ENCODE data around the gene CLDN2.
"Not testable (repeated sequence)": the region's sequence is repeated elsewhere in the genome, so short reads cannot be mapped to it uniquely, and the experiment has no call there.

The CLDN2 gene, protein sequence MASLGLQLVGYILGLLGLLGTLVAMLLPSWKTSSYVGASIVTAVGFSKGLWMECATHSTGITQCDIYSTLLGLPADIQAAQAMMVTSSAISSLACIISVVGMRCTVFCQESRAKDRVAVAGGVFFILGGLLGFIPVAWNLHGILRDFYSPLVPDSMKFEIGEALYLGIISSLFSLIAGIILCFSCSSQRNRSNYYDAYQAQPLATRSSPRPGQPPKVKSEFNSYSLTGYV

DNA sequence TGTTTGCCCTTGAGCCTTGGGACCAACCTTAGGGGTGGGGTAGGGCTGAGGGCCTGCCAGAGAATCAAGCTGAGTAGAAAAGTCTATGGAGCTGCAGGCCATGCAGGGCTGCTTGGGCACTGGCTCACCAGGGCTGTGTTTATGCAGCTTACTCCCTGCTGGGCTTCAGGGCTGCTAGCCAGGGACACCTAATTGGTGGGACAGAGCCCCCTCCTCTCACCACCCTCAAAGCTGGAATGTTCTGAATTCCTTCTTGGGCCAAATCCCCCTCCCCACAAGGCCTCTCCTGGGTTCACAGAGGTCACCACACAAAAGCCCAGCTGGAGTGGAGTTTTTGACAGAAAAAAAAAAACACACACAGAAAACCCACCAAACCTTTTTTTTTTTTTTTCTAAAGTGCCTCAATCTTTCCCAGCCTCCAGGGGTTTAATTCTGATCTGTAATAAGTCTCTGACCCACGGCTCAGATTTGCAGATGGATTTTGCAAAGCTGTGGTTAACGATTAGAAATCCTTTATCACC lies at the start of gene CLDN2:
CLDN2 (plus strand) TSS at position 471 of the 521 bp plus-strand sequence. CDS start 7,827 bp downstream, outside the sequence.
- no peak for DNase-seq (ENCODE audit: low spot score)

DNA sequence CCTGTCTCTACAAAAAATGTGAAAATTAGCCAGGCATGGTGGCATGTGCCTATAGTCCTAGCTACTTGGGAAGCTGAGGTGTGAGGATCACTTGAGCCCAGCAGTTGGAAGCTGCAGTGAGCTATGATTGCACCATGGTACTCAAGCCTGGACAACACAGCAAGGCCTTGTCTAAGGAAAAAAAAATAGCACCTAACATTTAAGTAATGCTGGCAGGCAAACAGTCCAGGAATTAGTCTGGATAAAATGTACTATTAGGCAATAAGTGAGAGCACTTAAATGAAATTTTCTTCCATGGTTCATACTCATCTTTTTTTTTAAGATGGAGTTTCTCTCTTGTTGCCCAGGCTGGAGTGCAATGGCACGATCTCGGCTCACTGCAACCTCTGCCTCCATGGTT lies 47.4 kb upstream of the CLDN2 start:
- not testable (repeated sequence) for DNase-seq (ENCODE audit: low spot score)

DNA sequence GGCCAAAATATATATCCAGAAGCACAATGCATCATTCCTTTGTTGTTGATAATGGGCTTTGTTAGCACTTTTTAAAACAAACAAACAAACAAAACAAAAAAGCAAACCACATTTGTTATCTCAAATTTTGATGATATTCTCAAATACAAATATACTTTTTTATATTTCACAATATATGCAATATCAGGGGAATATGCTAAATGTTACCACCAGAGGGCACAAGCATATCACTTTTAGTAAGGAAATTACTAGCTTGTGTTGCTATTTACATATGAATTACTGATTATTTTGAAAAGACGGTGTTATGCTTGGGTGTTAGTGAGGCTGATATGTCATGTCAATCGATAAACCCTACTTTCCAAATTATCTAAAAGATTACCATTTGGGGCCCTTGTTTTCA lies 46.1 kb upstream of the CLDN2 start:
- DNase-seq (ENCODE audit: low spot score) = no peak

DNA sequence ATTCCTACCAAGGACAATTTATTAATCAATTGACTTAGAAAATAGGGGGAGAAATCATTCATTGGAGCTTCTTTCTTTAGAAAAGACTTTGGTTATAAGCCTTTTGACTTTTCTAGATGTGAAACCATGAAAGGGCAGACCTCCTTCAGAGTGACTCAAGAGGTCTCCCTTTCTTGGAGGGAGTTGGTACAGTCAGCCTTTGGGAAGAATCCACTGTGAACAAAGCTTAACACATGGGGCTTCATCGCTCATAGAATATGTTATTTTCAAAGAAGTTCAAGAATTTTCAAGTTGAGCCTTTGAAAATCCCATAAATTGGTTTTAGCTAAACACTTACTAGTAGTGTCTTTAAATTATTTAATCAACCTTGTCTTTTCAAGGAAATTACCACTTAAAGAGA lies 45.1 kb upstream of the CLDN2 start:
- no peak for DNase-seq (ENCODE audit: low spot score)

DNA sequence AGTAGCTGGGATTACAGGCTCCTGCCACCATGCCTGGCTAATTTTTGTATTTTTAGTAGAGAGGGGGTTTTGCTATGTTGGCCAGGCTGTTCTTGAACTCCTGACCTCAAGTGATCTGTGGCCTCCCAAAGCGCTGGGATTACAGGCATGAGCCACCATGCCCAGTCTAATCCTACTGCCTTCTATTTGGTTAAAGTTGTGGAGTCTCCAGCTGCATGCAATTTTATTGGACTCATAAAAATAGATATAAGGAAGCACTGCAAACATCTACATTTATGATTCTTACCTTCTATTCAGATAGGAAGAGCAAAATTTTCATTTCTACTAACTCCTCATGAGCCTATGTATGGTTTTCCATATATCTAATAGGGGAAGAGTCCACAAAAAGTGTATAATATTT lies 30.7 kb upstream of the CLDN2 start:
- no peak for DNase-seq (ENCODE audit: low spot score)

DNA sequence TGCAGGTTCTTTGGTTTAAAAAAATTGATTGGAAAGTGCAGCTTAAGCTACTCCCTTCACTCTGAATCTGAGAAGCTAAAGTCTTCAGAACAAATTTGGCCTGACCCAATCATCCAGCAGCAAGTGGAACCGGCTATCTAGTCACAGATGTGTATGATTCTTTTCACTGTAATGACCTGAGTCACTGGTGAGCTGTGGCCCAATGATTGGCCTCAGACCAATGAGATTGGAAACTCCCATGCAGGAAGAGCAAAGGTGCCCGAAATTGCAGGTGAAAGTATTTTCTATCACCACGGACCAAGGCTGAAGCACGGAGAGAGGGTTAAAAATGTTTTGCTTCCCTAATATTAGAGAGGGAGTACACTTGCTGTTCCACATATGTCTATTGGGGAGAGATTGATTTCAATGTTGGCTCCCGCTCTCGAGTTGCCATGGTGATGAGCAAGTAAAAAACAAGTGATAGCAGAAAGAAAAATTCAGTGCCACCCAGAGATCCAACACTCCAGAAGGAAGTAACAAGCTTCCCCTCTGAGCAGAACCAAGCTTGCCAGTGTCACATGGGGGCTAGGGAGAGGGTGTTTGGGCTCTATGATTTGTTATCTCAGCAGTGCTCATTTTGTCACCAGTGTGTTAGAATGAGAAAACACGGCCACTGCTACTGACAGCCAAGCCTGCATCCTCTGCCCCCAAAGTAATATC lies 28.3 kb upstream of the CLDN2 start:
- no peak for DNase-seq (ENCODE audit: low spot score)

DNA sequence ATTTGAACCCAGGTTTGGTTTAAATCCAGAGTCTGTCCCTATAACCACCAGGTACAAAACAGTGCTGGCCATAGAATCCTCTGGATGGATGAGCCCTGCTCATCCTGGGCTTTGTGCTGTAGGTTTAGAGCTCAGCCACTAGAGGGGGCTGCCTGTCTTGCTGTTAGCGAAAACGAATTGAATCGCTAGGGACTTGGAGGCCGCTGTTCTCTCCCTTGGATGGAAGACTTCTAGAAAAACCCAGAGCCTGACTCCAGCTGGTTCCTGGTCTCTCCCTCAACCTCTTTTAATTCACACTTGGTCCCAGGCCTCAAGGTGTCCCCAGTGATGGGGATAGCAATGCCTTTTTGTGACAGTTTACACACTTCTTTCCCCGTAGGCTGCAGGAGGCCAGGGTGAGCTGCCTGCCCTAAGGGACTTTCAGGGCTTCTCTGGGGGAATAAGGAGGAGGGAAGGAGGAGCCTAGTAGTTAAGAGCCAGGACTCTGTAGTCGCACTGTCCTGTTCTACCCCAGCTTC lies 25.8 kb upstream of the CLDN2 start:
- DNase-seq (ENCODE audit: low spot score) = peak; percentile 67

DNA sequence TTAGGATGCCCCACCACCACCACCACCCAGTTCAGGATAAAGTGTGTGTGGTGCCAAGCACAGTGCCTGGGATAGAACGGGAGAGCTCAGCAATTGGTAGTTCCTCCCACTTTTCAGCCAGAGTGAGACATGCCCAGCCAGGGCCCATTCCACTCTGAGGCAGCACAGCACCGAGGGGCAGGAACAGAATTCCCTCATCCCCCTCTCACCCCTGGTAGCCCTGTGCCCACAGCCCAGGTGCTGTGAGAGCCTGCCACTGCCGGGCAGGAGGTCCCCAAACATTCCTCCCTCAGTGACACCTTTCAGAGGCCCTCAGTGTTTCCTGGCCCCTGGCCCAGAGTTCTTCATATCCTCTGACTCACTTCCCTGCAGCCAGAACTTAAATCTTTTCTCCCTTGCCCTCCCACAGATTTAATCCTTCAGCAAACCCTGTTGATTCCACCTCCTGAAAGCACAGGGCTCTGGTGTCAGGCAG lies 25.2 kb upstream of the CLDN2 start:
- DNase-seq (ENCODE audit: low spot score) = no peak

DNA sequence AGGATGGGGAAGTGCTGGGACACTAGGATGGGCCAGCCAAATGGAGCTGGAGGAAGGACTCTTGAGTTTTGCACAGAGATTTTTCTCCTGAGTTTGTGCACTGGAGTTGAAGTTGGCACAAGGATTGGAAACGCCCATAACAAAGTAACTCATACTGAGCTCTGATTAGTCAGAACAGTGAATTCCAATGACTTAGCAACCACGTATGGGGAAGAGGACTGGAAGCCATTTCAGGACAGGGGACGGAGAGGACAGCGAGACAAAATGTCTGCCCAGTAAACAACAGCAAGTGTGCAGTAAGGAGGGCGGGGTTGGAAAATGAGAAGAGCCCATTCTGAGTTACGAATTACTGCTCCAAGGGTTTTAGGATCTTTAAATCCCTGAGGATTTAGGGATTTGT lies 22.9 kb upstream of the CLDN2 start:
- peak; percentile 25 for DNase-seq (ENCODE audit: low spot score)

DNA sequence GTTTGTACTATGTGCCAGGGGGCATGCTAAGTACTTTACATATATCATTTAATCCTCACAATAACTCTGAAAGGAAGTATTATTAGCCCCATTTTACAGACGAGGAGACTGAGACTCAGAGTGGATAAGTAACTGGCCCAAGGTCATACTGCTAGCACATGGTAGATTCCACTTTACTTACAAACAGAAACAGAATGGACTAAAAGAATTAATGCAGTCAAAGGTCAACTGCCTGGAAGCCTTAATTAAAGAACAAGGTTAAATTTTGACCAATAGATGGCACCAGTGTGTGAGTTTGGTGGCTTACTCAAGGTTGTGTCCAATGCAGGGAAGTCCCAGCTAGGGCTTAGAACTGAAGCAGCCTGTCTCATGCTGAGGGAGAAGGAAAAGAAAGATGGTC lies 21.7 kb upstream of the CLDN2 start:
- peak; percentile 29 for DNase-seq (ENCODE audit: low spot score)

DNA sequence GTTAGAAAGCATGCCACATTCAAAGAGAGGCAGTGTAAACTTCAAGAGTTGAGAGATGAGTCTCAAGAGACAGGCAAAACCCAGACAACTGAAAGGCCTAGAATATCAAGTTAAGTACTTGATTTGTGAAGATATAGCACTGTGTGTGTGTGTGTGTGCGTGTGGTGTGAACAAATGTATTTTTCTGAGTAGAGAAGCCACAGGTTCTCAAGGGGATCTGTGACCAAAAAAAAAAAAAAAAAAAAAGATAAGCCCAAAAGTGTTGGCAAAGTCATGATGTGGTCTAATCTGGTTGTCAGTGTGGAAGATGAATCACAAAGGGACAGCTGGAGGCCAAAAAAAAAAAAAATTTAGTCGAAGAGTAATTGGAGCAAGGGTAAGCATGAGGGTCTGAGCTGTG lies 20.9 kb upstream of the CLDN2 start:
- DNase-seq (ENCODE audit: low spot score) = no peak

DNA sequence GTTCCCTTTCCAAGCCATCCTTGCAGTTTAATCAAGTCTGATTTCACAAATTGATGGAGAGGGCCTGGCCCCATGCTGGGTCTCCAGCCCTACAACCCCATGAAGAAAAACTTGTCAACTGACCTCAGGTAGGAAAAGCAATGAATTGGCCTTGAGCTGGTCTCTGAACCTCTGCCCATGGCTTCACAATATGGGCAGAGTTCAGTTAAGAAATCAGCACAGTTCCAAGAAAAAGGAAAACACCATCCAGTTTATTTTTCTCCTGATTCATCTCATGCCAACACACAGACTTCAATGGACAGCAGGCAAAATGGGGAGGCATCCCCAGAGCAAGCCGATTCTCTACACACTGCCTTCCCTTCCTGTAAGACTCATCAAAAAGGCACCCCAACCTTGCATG lies 20.4 kb upstream of the CLDN2 start:
- no peak for DNase-seq (ENCODE audit: low spot score)

DNA sequence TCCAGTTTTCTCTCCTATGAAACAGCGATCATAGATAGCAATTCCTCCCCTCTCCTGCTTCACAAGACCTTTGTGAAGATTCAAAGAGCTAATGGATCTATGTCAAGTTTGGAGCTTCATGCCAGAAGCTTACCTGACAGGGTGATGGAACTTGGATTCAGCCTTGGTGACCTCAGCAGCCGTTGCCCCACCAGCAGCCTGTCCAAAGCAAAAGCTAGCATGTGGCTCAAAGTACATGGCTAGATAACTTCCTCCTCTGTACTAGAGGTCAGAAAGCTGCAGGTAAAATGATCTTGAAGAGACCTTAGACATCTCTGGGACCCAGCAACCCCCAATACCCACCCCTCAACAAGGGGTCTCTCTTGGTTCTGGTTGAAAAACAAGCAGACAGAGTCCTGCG lies 18.9 kb upstream of the CLDN2 start:
- DNase-seq (ENCODE audit: low spot score) = no peak

DNA sequence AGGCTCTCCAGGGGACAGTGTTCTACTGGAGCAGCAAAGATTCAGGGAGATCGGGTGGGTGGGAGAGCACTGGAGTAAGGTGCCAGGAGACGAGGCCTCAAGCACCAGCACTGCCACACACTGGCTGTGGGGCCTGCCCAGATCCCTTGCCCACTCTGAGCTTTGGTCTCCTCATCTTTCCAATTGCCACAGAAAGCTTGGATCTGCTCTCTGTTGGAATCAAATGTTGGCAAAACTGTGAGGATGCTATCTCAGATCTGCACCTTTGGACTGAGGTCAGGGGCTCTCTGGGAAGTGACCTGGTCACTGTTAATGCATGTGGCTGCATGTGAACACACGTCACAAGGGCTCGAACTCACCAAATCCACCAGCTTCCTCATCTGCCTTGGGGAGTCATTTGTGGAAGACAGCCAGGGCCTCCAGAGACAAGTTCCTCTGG lies 18.4 kb upstream of the CLDN2 start:
- DNase-seq (ENCODE audit: low spot score) = no peak

DNA sequence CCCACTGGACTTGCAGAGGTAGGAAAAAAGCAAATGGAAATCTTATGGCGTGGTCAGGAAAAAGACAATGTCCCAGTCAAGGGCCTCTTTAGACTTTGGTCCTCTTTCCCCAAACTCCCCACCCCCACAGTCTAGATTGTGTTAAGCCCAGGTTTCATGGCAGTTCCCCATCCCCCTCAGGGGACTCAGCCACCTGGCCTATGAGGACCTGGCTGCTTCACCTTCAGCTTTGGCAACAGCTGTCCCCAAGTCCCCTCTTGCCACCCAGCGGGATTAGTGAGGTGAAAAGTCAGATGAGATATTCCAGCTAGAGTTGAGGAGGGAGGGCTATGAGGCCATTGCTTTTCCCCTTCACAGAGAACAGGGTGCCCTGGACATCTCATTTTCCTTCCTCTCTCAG lies 17.5 kb upstream of the CLDN2 start:
- no peak for DNase-seq (ENCODE audit: low spot score)

DNA sequence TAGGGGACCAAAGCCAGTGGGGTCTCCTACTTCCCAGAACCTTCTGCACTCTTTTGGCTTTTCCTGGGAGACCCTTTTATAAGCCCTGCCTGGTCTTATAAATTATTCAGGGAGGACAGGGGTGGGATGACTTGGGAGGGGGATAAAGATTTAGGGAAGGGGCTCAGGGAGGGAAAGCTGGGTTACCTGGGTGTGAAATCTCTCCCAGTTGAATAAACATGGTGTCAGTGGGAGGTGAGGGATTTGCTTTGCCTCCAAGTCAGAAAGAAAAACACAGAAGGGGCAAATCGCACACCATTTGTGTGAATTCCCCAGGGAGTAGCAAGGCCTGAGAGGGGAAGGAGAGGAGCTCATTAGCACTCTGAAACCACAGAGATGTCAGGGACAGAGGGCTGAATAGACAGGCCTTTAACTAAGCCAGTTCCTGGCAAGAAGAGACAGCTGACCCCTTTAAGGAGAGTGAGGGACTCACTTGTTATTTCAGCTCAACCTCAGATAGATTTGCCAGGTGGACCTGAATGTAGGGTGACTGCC lies 16.8 kb upstream of the CLDN2 start, which contains the start of gene RIPPLY1:
RIPPLY1 (minus strand) TSS at position 51 of the 534 bp plus-strand sequence. CDS start 54 bp downstream, outside the sequence.
- DNase-seq (ENCODE audit: low spot score) = no peak

DNA sequence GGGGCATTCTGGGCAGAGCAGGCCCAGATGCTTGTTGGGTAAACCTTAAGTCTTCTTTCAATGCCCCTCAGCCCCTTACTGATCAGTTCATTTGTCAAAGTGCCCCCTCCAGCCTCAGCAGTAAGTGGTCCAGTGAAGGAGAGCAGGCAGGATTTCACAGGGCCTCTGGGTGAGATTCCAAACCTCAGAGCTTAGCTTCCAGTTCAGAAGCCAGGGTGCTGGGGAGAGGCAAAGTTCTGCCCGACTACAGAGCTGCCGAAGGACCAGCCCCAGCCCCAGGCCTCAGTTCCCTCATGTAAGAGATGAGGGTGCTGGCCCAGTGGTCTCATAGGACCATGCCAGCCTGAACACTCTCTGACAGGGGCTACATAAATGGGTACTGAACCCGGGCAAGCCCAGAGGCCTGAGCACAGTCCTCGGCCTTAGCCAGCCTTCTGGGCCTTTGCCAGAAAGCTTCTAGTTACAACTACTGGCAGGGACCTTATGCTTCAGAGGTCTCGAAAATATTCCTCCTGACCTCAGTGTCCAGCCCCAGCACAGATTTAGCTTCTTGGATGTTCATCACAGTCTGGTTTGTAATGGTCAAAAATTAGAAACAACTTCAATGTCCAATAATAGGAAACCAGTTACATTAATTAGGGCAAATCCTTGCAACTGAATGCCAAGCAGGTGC lies 16.2 kb upstream of the CLDN2 start:
- no peak for DNase-seq (ENCODE audit: low spot score)

DNA sequence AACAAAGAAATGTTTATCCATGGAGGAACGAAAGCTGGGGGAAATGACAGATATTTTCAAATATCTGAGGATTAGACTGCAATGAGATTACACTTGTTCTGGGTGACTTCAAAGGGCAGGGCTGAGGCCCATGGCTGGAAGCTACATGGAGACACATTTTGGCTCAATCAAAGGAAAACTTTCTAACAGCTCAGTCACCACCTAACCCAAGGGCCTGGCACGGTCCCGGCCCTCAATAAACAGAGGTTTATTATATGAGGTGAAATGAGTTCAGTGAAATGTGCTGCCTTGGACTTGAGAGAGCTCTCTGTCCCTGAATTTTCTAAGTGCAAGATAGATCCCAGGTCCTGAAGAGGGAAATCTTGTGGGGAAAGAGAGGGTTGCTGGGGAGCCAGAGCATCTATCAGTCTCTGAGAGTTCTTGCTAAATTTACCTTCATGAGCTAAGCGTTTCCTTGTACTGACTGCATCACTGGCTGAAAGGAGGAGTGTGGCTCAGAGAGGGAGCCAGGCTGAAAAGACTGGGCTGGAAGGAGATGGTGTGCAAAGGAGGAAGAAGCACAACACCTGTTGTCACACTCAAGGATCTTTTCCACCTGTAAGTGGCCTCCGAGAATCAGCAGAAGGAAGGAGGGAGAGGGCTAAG lies 15.0 kb upstream of the CLDN2 start:
- no peak for DNase-seq (ENCODE audit: low spot score)

DNA sequence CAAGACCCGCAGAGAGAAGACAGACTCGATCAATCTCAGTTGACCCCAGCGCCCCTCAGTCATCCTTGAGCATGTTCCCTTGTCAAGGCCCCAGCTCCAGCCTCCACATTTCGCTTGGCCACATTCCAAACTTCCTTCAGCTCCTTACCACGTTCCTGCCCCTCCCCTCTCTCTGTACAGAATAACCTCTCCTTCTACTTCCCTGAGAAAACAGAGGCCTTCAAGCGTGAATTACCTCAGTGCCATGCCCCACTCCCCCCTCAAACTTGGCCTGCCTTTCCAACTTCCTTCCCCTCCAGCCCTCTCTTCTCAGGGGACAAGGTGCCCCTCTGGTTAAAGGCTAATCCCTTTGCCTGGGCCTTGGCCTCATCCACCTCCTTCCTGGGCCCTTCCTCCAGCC lies 13.8 kb upstream of the CLDN2 start:
- no peak for DNase-seq (ENCODE audit: low spot score)

DNA sequence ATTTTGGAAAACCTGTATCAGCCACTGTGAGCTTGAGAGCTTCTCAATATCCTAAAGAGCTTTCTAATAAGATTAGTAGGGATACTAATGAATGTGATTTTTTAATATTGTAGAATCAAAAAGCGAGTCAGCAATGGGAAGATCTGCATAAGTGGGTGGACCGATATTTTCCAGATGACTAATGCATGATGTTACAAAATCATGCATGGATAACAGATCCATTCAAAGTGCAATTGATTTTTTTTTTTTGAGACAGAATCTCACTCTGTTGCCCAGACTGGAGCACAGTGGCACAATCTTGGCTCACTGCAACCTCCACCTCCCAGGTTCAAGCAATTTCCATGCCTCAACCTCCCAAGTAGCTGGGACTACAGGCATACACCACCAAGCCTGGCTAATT lies 7.3 kb upstream of the CLDN2 start:
- DNase-seq (ENCODE audit: low spot score) = no peak

DNA sequence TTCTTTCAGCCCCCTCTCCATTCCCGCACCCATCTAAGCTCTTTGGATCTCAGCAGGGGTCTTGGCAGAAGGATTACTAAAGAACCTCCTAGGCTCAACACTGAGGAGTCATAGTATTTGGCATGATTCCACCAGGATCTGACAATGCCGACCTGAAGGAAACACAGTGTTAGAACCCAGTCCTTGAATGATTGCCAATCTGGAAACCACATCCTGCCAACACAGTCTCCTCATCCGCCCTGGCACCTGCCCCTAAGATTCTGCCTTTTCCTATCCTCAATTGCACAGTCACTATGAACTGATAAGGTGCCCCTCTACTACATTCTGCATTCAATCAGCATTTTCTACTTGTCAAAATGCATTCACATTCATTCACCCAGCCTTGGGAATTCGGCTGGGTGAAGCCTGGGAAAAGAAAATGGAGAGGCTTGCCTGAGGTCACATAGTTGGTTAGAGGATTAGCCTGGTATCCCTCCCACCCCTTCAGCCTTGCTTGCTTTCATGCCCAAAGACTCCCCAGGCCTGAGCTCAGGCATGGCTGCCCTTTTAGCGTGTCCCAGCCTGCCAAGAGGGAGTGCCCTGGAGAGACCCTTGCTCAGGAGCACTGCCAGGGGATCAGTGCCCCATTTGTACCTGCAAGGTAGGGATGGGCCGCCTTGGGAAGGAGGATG lies 2.2 kb upstream of the CLDN2 start:
- no peak for DNase-seq (ENCODE audit: low spot score)

Data from D341Med (cell line).